Prostate gland (tissue), 2 donors: Measurements from ENCODE around the gene PSMB4.

Experiments used
- CTCF ChIP-seq, 4 experiments: fragments of 200-600 bp in 2 of 4; fragments of 450-650 bp in 2 of 4; sonication (generic) in 2 of 4; IDR thresholded peaks; 1 replicate in 3 of 4; 2 replicates in 1 of 4; pipeline ENCODE4 v1.5.1; 2016 to 2019; ENCODE audit warnings: antibody characterized with exemption in 4 of 4, mild to moderate bottlenecking in 2 of 4, moderate library complexity in 2 of 4
- POLR2A ChIP-seq: fragments of 450-650 bp; IDR thresholded peaks from one replicate; pipeline ENCODE4 v1.6.1; 2016; ENCODE audit warnings: antibody characterized with exemption, mild to moderate bottlenecking
- POLR2AphosphoS5 ChIP-seq: sonication (generic); formaldehyde crosslinking; IDR thresholded peaks from one replicate; pipeline ENCODE4 v1.6.1; 2017; ENCODE audit warnings: antibody characterized with exemption

GRCh38 chr1:151367658-151368392, 31.5 kb upstream of the PSMB4 start:
- TF ChIP-seq CTCF (IDR thresholded peaks at IDR 0.05) = no peak
- no peak for TF ChIP-seq POLR2AphosphoS5
- no peak for TF ChIP-seq POLR2A
